ENCODE data around the gene USH1G.
"Not testable (repeated sequence)": the region's sequence is repeated elsewhere in the genome, so short reads cannot be mapped to it uniquely, and the experiment has no call there.

Gene USH1G

DNA sequence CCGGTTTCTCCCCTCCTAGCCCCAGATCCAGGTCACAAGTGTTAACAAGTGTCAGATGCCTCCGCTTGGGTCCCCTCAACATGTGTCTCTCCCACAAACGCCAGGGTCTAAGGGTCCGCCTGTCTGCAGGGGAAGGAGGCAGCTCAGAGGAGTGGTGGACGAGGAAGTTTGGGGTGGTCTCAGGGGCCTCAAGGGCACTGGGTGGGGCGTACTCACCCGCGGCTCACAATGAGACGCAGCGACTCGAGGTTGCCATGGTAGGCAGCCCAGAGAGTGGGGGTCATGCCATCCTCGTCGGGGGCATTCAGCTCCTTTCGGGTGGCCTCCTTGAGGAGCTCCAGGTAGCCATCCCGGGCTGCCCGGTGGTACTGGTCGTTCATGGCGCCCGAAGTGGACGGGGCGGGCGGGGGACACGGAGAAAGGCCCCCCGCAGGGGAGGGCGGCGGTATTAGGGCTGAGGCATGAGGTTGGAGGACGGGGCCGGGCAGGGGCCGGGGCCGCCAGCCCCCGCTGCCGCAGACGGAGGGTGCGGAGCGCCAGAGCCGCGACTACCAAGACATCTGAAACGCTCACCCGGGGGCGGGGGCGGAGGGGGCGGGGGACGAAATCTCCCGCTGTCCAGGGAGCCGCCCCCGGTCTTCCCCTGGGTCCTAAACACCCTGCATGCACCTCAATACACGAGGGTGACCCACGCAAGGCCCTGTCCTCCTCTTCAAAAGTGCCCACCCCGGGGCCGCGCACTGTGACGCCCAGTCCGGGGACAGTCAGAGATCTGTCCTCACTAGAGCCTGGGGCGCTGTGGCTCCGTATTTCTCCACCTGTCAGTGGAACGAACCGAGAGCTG, at the start of gene USH1G:
Gene USH1G, minus strand, starts transcription at position 562 of the 844 bp plus-strand sequence. Its CDS starts 182 bp downstream, at position 380.
- DNase-seq, result no peak

DNA sequence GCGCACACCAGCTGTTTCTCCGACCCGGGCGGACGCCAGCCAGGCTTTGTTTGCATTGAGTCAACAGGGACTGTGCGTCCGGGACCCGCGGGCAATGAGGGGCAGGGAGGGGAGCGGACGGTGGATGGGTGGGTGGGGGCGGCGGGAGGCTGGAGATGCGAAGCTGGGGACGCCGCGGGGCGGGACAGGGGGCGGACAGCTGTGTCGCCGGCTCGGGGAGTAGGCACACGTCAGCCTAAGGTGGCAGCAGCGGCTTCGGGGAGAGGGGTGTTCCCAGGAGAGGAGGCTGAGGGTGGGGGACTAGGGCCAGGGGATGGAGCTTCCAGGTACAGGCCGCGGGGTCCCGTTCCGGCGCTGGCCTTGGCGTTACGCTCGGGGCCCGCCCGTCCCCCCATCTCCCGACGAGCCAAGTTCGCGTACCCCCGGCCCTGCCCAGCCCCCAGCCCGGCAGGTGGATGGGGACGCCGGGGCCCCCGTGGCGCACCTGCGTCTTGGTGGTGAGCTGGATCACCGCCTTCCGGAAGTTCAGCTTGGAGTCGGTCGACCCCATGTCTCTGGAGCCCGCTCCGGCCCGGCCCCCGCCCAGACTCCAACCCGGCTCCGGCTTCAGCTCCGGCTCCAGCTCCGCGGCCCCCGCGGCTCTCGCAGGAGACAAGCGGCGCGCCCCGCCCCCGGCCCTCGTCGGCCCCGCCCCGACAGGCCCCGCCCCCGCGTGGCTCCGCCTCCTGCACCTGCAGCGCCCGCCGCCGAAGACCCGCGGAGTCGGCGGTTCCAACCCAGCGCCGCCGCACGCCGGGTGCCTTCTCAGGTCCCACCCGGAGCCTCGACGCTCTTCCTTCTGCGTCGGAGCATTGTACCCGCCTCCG, 49.3 kb upstream of the USH1G start, which contains the start of gene HID1:
Gene HID1, minus strand, starts transcription at position 653 of the 866 bp plus-strand sequence. Its CDS starts 103 bp downstream, at position 550.
- DNase-seq, result peak; percentile 64

DNA sequence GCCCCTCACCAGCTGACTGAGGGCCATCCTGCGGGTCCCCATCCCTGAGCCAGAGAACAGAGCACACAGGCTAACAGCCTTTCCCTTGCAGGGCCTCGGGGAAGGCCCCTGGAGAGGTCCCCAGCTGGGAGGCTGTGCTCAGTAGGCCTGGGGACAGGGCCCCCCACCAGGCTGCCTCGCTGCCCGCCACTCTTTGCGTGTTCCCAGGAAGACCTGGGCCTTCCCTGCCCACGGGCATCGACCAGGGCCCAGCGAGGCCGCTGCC, 48.7 kb upstream of the USH1G start:
- DNase-seq, result no peak

DNA sequence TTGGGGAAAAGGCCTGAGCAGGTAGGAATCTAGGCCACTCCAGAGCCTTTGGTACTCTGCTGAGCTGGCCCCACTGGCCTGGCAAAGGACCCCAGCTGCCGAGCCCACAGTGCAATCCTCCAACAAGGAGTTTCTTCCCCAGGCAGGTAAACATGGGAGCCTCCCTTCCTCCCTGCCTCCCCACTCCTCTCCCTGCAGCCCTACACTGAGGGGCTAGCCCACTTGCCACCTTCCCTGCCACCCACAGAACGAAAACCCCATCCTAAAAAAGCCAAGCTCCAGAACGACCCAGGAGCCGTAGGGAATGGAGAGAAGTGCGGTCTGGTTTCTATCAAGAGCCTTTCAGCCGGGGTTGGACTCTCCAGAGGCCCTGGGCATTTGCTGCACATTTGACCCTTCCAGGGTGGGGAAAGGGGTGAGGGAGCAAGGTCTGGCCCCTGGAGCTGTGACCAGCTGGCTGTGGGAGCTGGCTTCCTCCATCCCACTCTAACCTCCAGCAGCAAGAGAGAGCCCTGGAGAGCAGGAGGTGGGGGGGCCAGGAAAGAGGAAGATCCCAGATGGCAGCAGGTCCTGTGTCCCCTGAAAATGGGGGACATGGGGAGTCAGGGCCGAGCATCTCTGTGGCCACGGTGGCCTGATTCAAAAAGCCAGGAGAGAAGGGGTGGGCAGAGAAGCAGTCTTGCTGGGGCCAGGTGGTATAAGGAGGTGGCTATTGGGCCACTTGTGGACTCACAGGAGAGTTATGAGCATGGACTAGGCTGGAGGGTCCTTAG, 48.2 kb upstream of the USH1G start:
- no peak for DNase-seq

DNA sequence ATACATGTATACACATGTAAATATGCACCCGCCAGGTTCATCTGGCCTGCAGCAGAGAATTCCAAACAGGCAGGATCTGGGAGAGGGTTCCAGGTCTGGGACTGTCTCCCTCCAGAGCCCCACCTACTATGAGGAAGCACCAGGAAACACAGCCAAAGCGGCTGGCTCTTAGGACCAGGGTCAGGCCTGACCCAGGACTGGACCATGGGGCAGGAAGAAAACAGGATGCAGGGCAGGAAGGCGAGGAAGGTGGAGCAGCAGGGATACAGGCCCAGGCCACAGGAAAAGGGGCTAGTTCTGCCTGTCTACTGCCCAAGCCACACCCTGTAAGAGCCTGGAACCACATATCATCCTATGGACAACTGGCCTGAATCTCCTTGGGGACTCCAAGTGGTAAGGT, 47.3 kb upstream of the USH1G start:
- no peak for DNase-seq

DNA sequence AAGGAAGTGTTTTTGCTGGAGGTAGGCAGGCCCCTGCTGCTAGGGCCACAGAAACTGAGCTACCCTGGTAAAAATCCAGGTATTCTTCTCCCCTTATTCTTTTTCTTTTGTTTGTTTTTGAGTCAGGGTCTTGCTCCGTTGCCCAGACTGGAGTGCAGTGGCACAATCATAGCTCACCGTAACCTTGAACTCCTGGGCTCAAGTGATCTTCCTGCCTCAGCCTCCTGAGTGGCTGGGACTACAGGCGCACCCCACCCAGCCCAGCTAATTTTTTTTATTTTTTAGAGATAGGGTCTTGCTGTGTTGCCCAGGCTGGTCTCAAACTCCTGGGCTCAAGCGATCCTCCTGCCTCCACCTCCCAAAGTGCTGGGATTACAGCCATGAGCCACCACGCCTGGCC, 46.4 kb upstream of the USH1G start:
- DNase-seq, result not testable (repeated sequence)

DNA sequence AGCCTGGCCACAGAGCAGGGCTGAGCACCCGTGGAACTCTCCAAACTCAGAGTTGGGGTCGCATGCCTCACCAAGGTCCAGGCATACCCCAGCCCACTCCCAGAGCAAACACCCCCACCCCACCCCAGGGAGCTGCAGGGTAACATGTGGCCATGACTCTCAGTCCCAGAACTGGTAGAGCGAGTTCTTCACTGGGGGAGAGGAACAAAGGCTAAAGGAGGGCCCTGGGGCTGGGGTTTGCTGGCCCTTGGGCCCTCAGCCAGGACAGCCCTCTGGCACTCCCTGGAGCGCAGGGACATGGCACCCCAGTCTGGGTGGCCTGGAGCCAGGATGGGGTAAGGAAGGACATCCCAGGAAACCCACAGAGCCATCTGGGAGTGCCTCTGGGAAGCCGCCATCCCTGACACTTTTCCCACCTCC, 45.3 kb upstream of the USH1G start:
- no peak for DNase-seq

DNA sequence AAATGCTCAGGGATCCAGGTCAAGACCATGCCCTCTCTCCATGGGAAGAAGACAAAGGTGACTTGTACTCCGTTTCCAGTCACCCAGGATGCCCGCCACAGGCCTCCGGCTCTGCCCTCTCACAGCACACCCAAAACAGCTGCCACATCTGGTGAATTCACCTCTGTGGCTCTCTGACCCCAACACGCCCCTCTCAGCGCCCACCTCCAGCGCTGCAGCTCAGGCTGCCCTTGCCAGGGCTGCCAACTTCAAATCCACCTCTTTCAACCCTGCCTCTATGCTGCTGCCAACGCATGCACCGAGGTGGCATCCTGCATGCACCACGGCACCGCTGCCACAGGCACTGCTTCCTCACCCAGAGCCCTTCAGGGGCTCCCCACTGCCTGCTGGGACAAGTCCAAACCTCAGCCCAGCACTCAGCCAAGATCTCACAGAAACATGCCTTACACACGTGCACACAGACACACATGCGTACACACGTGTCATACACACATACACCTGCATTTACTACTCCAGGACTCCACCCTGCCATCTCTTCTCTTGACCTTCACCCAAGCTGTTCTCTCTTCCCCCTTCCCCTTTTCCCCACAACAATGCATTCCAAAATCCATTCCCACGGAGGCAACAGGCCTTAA, 42.0 kb upstream of the USH1G start:
- DNase-seq, result no peak

DNA sequence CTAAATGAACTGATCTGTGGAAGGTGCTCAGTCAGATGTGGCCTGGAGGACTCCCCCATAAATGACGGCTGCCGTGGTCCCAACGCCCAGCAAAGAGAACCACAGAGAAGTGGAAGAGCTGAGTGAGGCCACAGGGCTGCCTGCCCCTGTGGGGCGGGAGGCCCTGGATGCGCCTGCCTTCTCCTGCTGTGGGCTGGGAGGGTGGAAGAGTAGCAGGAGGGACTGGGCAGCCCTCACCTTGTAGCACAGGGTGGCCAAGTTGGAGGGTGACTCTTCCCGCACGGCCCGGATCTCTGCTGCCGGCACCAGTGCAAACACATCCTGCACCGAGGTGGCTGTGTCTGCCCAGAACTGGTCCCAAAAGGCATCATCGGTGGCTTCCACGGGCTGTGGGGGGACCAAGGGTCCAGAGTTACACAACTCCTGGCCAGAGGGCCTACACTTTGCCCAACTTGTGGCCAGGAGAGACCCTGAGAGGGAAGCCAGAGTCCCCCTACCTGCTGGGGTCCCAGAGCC, 41.2 kb upstream of the USH1G start:
- no peak for DNase-seq

DNA sequence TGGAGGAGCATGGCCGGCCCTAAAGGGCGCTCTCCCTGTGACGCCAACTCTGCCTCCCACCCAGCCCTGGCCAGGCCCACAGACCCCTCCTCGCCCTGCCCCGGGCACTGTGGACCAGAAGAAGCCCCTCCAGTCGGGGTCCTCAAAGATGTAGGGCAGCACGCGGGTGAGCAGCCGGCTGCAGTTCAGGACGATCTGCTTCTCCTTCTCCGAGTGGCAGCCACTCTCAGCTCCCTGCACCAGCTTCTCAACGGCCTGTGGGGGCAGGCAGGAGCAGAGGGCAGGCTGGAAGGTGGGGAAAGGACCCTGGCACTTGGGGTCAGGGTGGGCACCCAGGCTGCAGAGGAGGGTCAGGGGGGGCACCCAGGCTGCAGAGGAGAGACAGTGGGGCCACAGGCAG, 40.6 kb upstream of the USH1G start:
- DNase-seq, result peak; percentile 20

DNA sequence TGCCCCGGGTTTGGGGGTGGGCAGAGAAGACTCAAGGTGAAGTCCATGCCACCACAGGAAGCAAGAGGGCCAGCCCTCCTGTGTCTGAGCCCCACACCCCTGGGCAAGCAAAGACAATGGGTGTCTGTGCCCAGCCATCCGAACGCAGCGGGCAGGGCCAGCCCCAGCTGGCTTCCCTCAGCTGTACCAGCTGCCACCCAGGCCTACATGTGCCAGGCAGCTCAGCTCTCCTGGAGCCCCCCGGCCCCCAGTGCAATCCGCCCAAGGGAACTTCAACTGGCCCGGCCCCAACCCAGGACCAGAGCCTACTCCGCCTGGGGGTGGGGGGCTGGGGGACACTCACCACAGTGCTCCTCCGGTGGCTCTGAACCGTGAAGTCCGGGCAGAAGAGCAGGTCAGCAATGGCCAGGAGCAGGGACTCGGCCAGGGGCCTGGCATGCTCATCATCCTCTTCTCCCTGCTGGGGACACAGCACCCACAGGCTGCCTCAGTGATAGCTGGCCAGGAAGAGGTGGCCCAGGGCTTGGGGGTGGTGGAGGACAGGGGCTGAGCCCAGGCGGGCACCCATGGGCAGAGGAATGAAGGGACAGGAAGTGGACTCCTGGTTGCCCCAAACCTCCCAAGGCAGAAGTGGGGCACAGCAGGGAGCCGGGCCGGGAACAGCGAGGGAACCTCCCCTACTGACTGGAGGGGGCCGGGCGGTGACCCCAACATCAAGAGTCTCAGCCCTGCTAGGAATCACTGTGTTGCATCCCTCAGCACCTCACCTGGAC, 39.8 kb upstream of the USH1G start:
- no peak for DNase-seq

DNA sequence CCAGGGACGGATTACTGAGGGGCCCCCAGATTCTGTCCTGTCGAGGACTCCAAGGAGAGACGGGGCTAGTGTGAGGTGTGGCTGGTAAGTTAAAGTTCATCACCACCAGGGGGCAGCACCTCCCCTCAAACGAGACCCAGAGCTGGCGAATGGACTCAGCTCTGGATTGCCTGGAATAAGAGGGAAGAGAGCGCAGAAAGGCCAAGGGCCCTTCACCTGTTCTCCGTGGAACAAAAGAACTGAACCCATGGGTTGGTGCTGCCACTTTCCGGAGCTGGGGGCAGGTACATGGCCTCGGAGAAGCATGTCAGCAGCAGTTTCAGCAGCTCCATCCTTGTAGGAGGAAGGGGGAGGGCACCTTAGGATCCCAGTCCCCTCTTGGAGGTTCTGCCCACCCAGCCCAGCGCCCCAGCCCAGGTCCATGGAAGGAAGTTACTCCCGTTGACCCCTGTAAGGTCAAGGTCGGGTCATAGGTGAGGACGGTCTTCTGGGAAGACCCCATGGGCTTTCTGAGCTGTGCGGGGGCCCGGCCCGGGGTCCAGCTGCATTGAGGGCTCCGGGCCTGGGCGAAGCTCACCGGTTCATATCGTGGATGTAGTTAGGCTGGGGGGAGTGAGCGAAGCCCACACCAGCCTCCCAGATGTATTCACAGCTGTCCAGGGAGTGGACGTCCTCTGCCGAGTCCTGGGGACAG, 38.7 kb upstream of the USH1G start:
- peak; percentile 92 for DNase-seq

DNA sequence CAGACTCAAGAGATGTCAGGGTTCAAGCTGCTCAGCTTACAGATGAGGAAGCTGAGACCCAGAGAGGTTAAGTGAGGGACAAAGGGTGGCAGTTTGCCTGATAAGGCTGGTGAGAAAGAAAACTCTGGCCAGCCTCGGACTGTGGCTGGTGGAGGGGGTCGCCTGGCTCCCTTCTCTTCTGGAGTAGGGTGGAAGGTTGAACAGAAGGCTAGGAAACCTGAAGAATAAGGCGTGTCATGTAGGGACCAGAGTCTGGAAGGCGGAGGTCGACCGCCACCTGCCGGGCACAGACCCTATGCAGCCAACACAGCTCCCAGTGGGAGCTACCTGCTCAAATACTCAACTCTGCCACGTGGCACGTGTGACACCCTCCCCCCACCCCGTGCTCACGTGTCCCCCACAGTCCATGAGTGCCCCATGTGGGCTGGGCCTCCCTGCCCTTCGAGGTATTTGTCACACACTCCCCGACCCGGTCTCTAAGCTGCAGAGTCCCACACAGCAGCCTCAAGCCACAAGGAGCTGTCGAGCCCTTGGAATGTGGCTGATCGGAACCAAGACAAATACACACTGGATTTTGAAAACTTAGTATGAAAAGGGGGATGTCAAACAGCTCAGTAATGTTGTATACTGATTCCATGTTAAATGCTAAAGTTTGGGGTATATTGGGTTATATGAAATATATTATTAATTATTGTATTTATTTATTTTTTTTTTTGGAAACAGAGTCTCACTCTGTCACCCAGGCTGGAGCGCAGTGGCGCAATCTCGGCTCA, 37.7 kb upstream of the USH1G start:
- peak; percentile 81 for DNase-seq

DNA sequence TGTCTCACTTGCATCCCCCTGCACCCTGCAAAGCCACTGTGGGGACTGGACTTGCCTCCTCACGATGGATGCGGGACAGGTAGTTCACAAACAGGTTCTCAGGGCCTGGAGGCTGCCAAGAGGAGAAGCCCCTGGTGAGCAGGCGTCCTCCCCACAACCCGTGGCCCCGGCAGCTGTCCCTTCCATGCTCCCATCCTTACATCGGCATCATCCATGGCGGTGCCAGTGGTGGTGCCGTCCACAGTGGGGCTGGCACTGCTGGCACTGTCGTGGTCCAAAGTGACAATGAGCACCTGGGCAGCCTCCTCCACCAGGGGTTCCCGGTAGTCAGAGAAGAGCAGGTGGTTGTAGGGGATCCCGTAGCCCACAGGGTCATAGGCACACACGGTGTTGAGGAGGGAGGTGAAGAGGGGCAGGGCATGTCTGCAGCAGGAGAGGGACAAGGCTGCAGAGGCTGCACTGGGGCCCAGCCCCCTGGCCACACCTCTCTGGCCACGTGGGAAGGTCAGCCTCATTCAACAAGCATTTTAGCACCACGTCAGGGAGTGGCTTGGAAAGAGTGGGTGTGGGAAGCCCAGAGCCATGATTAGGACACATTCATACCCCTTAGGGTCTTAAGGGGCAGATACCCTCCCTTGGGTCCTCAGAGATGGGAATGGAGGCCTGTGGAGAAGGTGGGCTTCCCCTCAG, 36.9 kb upstream of the USH1G start:
- no peak for DNase-seq

DNA sequence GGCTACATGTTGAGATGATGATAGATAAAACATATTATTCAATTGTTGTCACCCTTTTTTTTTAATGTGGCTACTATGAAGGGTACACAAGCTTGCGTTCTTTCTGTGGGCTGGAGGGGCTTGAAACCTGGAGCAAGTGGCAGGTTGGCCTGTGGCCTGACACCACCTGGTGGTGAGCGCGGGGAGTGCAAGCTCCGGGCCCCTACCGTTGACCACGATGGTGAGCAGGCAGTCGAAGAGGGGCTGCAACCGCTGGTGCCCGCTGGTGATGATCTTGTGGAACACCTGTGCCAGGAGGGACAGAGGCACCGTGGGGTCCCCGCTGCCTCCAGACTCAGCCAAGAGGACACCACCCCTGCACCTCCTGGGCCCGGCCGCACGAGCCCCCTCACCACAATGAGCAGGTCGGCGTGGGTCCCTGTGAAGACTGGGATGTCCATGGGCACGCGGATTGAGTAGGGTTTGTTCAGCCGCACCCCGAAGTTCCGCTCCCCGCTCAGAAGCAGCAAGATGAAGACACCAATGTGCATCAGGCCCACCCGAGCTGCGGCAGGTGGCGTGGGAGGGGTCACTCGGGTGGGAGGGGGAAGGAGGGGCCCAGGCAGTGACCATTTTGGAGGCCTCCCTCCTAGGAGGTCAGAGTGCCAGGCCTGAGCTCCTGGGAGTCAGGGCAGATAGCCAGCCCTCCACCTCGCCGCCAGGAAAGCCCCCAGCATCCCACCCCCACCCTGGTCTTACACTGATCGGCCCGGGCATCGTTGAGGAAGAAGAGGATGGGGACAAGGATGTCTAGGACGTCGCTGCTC, 35.1 kb upstream of the USH1G start:
- DNase-seq, result peak; percentile 79

DNA sequence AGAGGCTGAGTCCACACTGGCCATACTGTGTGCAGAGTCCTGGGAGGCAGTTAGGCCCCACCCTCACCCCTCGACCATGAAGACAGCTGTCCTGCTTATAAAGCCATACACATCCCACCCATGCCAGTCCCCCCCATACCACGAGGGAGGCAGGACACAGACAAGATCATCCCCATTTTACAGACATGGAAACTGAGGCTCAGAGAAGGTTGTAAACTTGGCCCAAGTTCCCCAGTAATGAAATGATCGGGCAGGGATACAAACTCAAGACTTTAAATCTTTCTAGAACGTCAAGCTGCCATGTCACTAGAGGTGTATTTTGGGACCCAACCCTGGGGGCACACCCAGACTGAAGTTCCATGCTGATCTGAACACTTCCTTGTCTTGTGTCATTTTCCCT, 33.0 kb upstream of the USH1G start:
- DNase-seq, result no peak

DNA sequence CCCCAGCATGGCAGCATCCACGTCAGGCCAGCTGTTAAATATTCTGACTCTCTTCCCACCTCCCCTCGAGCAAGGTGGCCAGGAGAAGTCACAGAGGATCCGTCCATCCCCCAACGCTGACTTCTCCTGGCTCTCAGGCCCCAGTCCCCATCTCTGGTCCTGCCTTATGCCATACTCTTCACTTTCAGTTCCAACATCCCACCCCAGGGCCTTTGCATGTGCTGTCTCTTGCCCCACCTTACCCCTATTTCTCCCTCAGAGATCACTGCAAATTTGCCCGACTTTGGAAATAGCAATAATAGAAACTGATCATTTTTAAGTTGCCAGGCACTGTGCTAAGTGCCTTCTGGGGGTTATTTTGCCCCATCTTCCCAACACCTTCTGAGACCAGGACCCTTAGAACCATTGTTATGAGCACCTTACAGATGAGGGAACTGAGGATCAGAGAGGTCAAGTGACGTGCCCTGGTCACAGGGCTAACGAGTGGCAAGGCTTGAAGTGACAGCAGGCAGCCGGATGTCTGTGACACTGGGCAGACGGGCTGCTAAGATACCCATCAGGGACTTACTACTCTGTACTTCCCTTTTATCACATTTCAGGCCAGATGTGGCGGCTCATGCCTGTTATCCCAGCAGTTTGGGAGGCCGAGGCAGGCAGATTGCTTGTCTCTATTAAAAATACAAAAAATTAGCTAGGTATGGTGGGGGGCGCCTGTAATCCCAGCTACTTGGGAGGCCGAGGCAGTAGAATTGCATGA, 31.8 kb upstream of the USH1G start:
- DNase-seq, result peak; percentile 57

DNA sequence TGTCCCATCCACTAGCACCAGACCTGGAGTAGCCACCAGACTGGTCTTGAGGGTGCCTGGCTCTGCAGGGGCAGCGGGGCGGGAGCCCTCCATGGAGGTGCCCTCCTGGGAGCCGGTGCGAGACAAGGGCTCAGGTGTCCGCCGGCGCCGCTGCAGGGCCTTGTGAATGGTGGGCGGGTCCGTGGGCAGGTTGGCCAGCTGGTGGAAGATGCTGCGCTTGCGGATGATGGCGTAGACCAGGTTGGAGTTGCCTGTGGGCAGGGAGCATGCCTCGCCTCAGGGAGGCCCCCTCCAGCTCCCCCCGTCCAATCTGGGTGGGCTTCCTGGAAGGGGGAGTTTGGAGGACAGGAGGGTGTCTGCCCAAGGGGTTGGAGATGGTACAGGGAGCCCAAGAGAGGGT, 31.1 kb upstream of the USH1G start:
- no peak for DNase-seq

Measured in hematopoietic multipotent progenitor cell treated with erythropoietin and hydrocortisone succinate and interleukin-3 and kit ligand, for 6 days (in vitro differentiated cells).